GM13976 (cell line): ENCODE measurements around the gene TCAIM.

Experiments
- DNase-seq: peaks from one replicate; pipeline ENCODE4 v3.0.0; 2012; ENCODE audit warnings: low spot score
- in situ Hi-C: fragments of 300-500 bp; cut with MboI; formaldehyde crosslinking; loops from one replicate; pipeline ENCODE4 v1.12.0; 2022; ENCODE audit warnings: low sequenced_read_pairs, mixed read lengths, inconsistent platforms; ENCODE audit not compliant: unreplicated experiment
- TF ChIP-seq, protein P1 (sequence below): IDR thresholded peaks from 2 replicates; pipeline ENCODE4 v1.5.1; 2012; ENCODE audit warnings: borderline replicate concordance, mild to moderate bottlenecking; ENCODE audit not compliant: insufficient read depth; ENCODE audit errors: extremely low read depth, missing control alignments, control extremely low read depth

The TCAIM gene

DNA sequence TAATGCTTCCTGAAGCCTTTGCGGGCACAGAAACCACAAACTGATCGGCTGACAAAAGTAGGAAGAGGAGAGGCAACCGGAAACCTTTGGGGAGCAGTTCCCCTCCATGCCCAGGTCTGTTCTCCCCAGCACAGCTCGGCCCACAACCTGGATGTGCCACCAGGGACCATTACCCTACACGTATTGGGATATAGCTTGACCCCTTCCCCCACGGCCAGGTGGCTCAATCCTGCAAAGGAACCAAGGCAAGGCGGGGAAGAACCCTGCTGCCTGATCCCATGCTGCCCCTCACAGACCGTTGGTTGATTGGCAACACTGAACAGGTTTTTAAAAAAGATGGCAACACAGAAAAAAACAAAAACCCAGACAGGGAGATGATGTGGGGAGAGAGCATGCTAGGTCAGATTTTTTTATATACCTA is 19.7 kb upstream of the TCAIM start:
- in situ Hi-C loops: loop anchor here (25.0 kb wide), 1 partner anchor 593 kb away; no protein-coding TSS in a partner anchor
- peak; percentile 7 for DNase-seq
- TF ChIP-seq, protein P1, sequence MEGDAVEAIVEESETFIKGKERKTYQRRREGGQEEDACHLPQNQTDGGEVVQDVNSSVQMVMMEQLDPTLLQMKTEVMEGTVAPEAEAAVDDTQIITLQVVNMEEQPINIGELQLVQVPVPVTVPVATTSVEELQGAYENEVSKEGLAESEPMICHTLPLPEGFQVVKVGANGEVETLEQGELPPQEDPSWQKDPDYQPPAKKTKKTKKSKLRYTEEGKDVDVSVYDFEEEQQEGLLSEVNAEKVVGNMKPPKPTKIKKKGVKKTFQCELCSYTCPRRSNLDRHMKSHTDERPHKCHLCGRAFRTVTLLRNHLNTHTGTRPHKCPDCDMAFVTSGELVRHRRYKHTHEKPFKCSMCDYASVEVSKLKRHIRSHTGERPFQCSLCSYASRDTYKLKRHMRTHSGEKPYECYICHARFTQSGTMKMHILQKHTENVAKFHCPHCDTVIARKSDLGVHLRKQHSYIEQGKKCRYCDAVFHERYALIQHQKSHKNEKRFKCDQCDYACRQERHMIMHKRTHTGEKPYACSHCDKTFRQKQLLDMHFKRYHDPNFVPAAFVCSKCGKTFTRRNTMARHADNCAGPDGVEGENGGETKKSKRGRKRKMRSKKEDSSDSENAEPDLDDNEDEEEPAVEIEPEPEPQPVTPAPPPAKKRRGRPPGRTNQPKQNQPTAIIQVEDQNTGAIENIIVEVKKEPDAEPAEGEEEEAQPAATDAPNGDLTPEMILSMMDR: no peak

DNA sequence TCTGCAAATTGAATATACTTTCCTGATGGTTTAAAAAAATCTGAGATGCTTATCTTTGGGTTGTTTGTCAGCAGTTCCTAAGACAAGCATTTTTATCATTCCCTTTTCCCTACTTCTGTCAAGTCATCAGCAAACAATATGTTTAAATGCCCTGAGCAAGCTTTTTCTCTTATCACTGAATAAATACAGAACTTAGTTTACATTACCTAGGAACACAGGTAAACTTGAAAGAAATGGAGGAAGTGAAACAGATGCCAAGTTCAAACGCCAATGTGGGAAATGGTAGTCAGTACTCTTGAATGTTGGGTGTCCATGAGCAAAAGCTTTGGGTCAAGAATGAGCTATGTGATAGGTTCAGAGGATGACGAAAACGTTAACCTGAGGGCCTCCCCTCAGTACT is 17.2 kb upstream of the TCAIM start:
- DNase-seq: no peak
- TF ChIP-seq, protein P1: no peak
- in situ Hi-C loops: loop anchor here (25.0 kb wide), 1 partner anchor 591 kb away; no protein-coding TSS in a partner anchor

DNA sequence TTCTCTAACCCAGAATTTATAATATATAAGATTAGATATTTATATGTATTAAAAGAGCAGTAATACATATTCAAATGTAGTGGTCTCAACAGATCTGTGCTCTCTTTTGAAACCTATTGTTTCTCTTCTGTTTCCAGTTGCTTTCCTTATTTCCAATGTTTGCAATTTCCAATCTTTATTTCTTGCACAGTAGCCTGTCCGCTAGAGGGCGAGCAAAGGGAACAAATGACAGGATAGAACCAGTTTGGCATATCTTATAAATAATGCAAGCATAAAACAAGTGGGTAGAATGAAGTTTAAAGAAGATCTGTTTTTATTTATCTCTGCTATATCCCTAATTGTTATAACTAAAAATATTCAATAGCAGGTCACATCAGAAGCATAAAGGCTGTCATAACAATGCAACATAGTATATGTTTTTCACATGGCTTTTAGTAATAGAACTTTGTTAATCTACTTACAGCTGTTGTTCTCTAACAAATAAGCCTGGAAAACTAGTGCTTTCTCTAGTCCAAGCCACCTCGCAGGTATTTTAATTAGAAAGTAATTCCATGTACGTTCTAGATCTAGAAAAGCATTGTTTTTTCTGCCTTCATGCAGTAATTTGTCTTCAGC is 15.1 kb upstream of the TCAIM start:
- in situ Hi-C loops: loop anchor here (25.0 kb wide), 1 partner anchor 589 kb away; no protein-coding TSS in a partner anchor
- DNase-seq: peak; percentile 31
- TF ChIP-seq, protein P1: peak; percentile 72

DNA sequence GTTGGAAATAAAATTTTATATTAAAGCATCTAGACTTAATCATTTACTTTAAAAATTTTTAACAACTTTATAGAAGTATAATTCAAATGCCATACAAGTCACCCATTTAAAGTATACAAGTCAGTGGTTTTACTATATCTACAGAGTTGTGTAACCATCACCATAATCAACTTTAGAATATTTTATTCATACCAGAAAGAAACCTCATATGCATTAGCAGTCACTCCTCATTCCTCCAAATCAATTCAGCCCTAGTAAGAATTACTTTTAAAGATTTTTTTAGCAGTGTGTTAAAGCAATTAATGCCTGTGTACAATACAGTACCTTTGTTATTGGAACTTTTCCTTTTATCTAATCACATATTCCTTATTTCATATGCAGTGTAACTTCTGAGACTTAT is 14.0 kb upstream of the TCAIM start:
- TF ChIP-seq, protein P1: no peak
- DNase-seq: no peak
- in situ Hi-C loops: loop anchor here (25.0 kb wide), 1 partner anchor 588 kb away; no protein-coding TSS in a partner anchor

DNA sequence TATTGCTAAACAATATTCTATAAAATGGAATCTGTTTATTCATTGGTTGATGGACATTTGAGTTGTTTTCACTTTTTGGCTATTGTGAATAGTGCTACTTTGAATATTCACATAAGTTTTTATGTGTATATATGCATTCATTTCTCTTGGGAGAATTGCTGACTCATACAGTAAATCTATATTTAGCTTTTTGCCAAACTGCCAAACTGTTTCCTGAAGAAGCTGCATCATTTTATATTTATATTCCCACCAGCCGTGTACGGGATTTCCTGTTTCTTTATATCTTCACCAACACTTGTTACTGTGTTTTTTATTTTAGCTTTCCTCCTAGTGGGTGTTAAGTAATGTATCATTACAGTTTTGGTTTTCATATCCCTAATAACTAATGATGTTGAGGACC is 12.5 kb upstream of the TCAIM start:
- no peak for DNase-seq
- in situ Hi-C loops: no loop called here
- TF ChIP-seq, protein P1: no peak

DNA sequence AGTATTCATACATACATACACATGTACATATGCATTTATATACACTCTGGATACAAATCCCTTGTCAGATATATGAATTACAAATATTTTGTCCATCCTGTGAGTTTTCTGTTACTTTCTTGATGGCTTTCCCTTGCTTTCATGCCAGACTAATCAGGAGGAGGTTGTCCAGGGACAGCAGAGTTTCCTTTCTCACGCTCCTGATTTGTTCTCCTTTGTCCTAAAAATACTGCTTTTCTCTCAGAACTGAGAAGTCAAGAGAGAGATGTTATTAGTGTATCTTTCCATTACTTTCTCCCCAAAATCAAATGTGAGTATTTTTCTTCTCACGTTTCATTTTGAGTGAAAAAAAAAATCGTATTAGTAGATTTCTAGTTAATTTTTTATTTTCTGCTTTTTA is 12.1 kb upstream of the TCAIM start:
- in situ Hi-C loops: no loop called here
- TF ChIP-seq, protein P1: no peak
- DNase-seq: no peak
